Measurements from ENCODE around the gene FAM168A. TPM values are rescaled to one million over a fixed set of nuclear protein-coding genes. Genes with fewer than 3 reads are reported as not detected.

The FAM168A gene
- total and polyA plus RNA-seq, 4 donors: 5.5 to 52.0 (median 25.5) TPM

GRCh38 chr11:73612601-73613140 is 14.8 kb upstream of the FAM168A start:
- Histone ChIP-seq H3K9me3 (ENCODE audit: control insufficient read depth, low read length) (peaks cover 1% of the 10 kb centered on the region), H3K27ac (ENCODE audit: low read depth in 1 of 2, low read length in 2 of 2) (no peak overlapping the region), H3K4me1 (ENCODE audit: control insufficient read depth in 1 of 2, insufficient read depth in 2 of 2, low read length in 2 of 2) (no peaks in the 10 kb centered on the region), H3K36me3 (ENCODE audit: control insufficient read depth in 1 of 2, insufficient read depth in 2 of 2, low read length in 1 of 2) (no peaks in the 10 kb centered on the region), H3K27me3 (ENCODE audit: control insufficient read depth in 1 of 2, insufficient read depth in 2 of 2, low read length in 1 of 2) (no peaks in the 10 kb centered on the region), H3K4me3 (ENCODE audit: low read length in 2 of 2) (no peak overlapping the region)
- 83 to 87% methylated on average over 5 of the region's 5 CpGs for WGBS, 2 donors
- no peak for DNase-seq
- intact Hi-C loops (cut with DNase I): no loop called here
- ATAC-seq (ENCODE audit: low FRiP score): no peak

- H3K36me3 ChIP-seq (ENCODE audit: control insufficient read depth in 1 of 2, insufficient read depth in 2 of 2, low read length in 1 of 2): no peaks in the 10 kb centered on the region
- no peaks in the 10 kb centered on the region for H3K9me3 ChIP-seq (ENCODE audit: control insufficient read depth, low read length)
- no peak for DNase-seq
- H3K27ac ChIP-seq (ENCODE audit: low read depth in 1 of 2, low read length in 2 of 2): peak overlapping the region in 1 of 2 donors; percentile 82
- WGBS, 2 donors: 37 to 38% methylated on average over 20 of the region's 20 CpGs
- ATAC-seq (ENCODE audit: low FRiP score): no peak
- intact Hi-C loops (cut with DNase I): no loop called here
- no peaks in the 10 kb centered on the region for H3K4me1 ChIP-seq (ENCODE audit: control insufficient read depth in 1 of 2, insufficient read depth in 2 of 2, low read length in 2 of 2)
- peak overlapping the region; percentile 73 to 85 for H3K4me3 ChIP-seq (ENCODE audit: low read length in 2 of 2)
- no peaks in the 10 kb centered on the region for H3K27me3 ChIP-seq (ENCODE audit: control insufficient read depth in 1 of 2, insufficient read depth in 2 of 2, low read length in 1 of 2)
Measured at GRCh38 chr11:73598719-73599379, 937 bp upstream of the FAM168A start.

GRCh38 chr11:73597336-73597955 is 466 bp downstream of the FAM168A start:
- DNase-seq: no peak

GRCh38 chr11:73596547-73596946 is 1.4 kb downstream of the FAM168A start:
- Histone ChIP-seq H3K27me3 (ENCODE audit: control insufficient read depth in 1 of 2, insufficient read depth in 2 of 2, low read length in 1 of 2) (no peaks in the 10 kb centered on the region), H3K27ac (ENCODE audit: low read depth in 1 of 2, low read length in 2 of 2) (no peak overlapping the region), H3K9me3 (ENCODE audit: control insufficient read depth, low read length) (no peaks in the 10 kb centered on the region), H3K36me3 (ENCODE audit: control insufficient read depth in 1 of 2, insufficient read depth in 2 of 2, low read length in 1 of 2) (no peaks in the 10 kb centered on the region), H3K4me3 (ENCODE audit: low read length in 2 of 2) (no peak overlapping the region), H3K4me1 (ENCODE audit: control insufficient read depth in 1 of 2, insufficient read depth in 2 of 2, low read length in 2 of 2) (no peaks in the 10 kb centered on the region)
- 92 to 95% methylated on average over 2 of the region's 2 CpGs for WGBS, 2 donors
- intact Hi-C loops (cut with DNase I): no loop called here
- ATAC-seq (ENCODE audit: low FRiP score): no peak
- DNase-seq: no peak

More at GRCh38 chr11:73597336-73597955, 466 bp downstream of the FAM168A start:
- Histone ChIP-seq H3K4me3 (ENCODE audit: low read length in 2 of 2) (peak overlapping the region; percentile 47 to 76), H3K27me3 (ENCODE audit: control insufficient read depth in 1 of 2, insufficient read depth in 2 of 2, low read length in 1 of 2) (no peaks in the 10 kb centered on the region), H3K27ac (ENCODE audit: low read depth in 1 of 2, low read length in 2 of 2) (no peak overlapping the region), H3K4me1 (ENCODE audit: control insufficient read depth in 1 of 2, insufficient read depth in 2 of 2, low read length in 2 of 2) (no peaks in the 10 kb centered on the region), H3K36me3 (ENCODE audit: control insufficient read depth in 1 of 2, insufficient read depth in 2 of 2, low read length in 1 of 2) (no peaks in the 10 kb centered on the region), H3K9me3 (ENCODE audit: control insufficient read depth, low read length) (no peaks in the 10 kb centered on the region)
- intact Hi-C loops (cut with DNase I): no loop called here
- ATAC-seq (ENCODE audit: low FRiP score): no peak
- WGBS, 2 donors: 2% methylated on average over 23 to 27 of the region's 27 CpGs

- intact Hi-C loops (cut with DNase I): no loop called here
- no peaks in the 10 kb centered on the region for H3K4me1 ChIP-seq (ENCODE audit: control insufficient read depth in 1 of 2, insufficient read depth in 2 of 2, low read length in 2 of 2)
- no peak overlapping the region for H3K27ac ChIP-seq (ENCODE audit: low read depth in 1 of 2, low read length in 2 of 2)
- ATAC-seq (ENCODE audit: low FRiP score) (no peak), DNase-seq (no peak)
- no peaks in the 10 kb centered on the region for H3K27me3 ChIP-seq (ENCODE audit: control insufficient read depth in 1 of 2, insufficient read depth in 2 of 2, low read length in 1 of 2)
- H3K4me3 ChIP-seq (ENCODE audit: low read length in 2 of 2): no peak overlapping the region
- H3K9me3 ChIP-seq (ENCODE audit: control insufficient read depth, low read length): no peaks in the 10 kb centered on the region
- no peaks in the 10 kb centered on the region for H3K36me3 ChIP-seq (ENCODE audit: control insufficient read depth in 1 of 2, insufficient read depth in 2 of 2, low read length in 1 of 2)
- 88 to 93% methylated on average over 3 of the region's 3 CpGs for WGBS, 2 donors
Measured at GRCh38 chr11:73592640-73593039, 5.3 kb downstream of the FAM168A start.

- H3K27me3 ChIP-seq (ENCODE audit: control insufficient read depth in 1 of 2, insufficient read depth in 2 of 2, low read length in 1 of 2): no peaks in the 10 kb centered on the region
- 94 to 95% methylated on average over 4 of the region's 4 CpGs for WGBS, 2 donors
- H3K27ac ChIP-seq (ENCODE audit: low read depth in 1 of 2, low read length in 2 of 2): no peak overlapping the region
- no peak overlapping the region for H3K4me3 ChIP-seq (ENCODE audit: low read length in 2 of 2)
- no peaks in the 10 kb centered on the region for H3K36me3 ChIP-seq (ENCODE audit: control insufficient read depth in 1 of 2, insufficient read depth in 2 of 2, low read length in 1 of 2)
- no peaks in the 10 kb centered on the region for H3K9me3 ChIP-seq (ENCODE audit: control insufficient read depth, low read length)
- DNase-seq (no peak), ATAC-seq (ENCODE audit: low FRiP score) (no peak)
- H3K4me1 ChIP-seq (ENCODE audit: control insufficient read depth in 1 of 2, insufficient read depth in 2 of 2, low read length in 2 of 2): no peaks in the 10 kb centered on the region
- intact Hi-C loops (cut with DNase I): no loop called here
Measured at GRCh38 chr11:73591743-73592142, 6.2 kb downstream of the FAM168A start.

- Histone ChIP-seq H3K4me1 (ENCODE audit: control insufficient read depth in 1 of 2, insufficient read depth in 2 of 2, low read length in 2 of 2) (no peaks in the 10 kb centered on the region), H3K27ac (ENCODE audit: low read depth in 1 of 2, low read length in 2 of 2) (no peak overlapping the region), H3K4me3 (ENCODE audit: low read length in 2 of 2) (no peak overlapping the region), H3K9me3 (ENCODE audit: control insufficient read depth, low read length) (no peaks in the 10 kb centered on the region), H3K27me3 (ENCODE audit: control insufficient read depth in 1 of 2, insufficient read depth in 2 of 2, low read length in 1 of 2) (no peaks in the 10 kb centered on the region), H3K36me3 (ENCODE audit: control insufficient read depth in 1 of 2, insufficient read depth in 2 of 2, low read length in 1 of 2) (no peaks in the 10 kb centered on the region)
- intact Hi-C loops (cut with DNase I): no loop called here
- no peak for ATAC-seq (ENCODE audit: low FRiP score)
- WGBS, 2 donors: 90 to 92% methylated on average over 7 of the region's 7 CpGs
- no peak for DNase-seq
Measured at GRCh38 chr11:73590991-73591390, 6.9 kb downstream of the FAM168A start.

- DNase-seq: no peak
- no peak overlapping the region for H3K4me3 ChIP-seq (ENCODE audit: low read length in 2 of 2)
- H3K27me3 ChIP-seq (ENCODE audit: control insufficient read depth in 1 of 2, insufficient read depth in 2 of 2, low read length in 1 of 2): no peaks in the 10 kb centered on the region
- no peaks in the 10 kb centered on the region for H3K4me1 ChIP-seq (ENCODE audit: control insufficient read depth in 1 of 2, insufficient read depth in 2 of 2, low read length in 2 of 2)
- WGBS, 2 donors: 84 to 85% methylated on average over 1 of the region's 1 CpG
- no peak for ATAC-seq (ENCODE audit: low FRiP score)
- no peaks in the 10 kb centered on the region for H3K9me3 ChIP-seq (ENCODE audit: control insufficient read depth, low read length)
- H3K36me3 ChIP-seq (ENCODE audit: control insufficient read depth in 1 of 2, insufficient read depth in 2 of 2, low read length in 1 of 2): peaks cover 0 to 4% of the 10 kb centered on the region in 2 donors
- intact Hi-C loops (cut with DNase I): no loop called here
- no peak overlapping the region for H3K27ac ChIP-seq (ENCODE audit: low read depth in 1 of 2, low read length in 2 of 2)
Measured at GRCh38 chr11:73586791-73587190, 11.1 kb downstream of the FAM168A start.

All from aorta (tissue), 5 donors.